K562 (cell line): ENCODE data around the gene ARHGEF1. TPM values are rescaled to one million over a fixed set of nuclear protein-coding genes. Genes with fewer than 3 reads are reported as not detected.

Source experiments
- BACH1 ChIP-seq: fragments of 200-800 bp; sonication (Bioruptor generic); IDR thresholded peaks from 2 replicates; pipeline ENCODE4 v1.6.1; 2016; ENCODE audit warnings: missing genetic modification characterization, missing compliant biosample characterization
- BHLHE40 ChIP-seq: IDR thresholded peaks from 2 replicates; pipeline ENCODE4 v1.6.1; 2011; ENCODE audit warnings: low read length, improper control_type of control experiment
- C11orf30 ChIP-seq: fragments of 450-650 bp; IDR thresholded peaks from 2 replicates; pipeline ENCODE4 v1.6.1; 2016; ENCODE audit warnings: low read depth, mild to moderate bottlenecking
- DNMT1 ChIP-seq: fragments of 450-650 bp; IDR thresholded peaks from 2 replicates; pipeline ENCODE4 v1.6.1; 2016; ENCODE audit warnings: antibody characterized with exemption, mild to moderate bottlenecking
- FIP1L1 ChIP-seq: fragments of 200-400 bp; formaldehyde crosslinking; IDR thresholded peaks from 2 replicates; pipeline ENCODE4 v1.6.1; 2018; ENCODE audit warnings: mild to moderate bottlenecking, low read depth, low read length; ENCODE audit not compliant: poor library complexity, severe bottlenecking
- GABPB1 ChIP-seq: sonication (generic); formaldehyde crosslinking; IDR thresholded peaks from 2 replicates; pipeline ENCODE4 v1.8.0; 2022; ENCODE audit warnings: mild to moderate bottlenecking, missing genetic modification reagents
- HDAC1 ChIP-seq, 2 experiments: fragments of 450-650 bp; IDR thresholded peaks; 2 replicates each; pipeline ENCODE4 v1.6.1; 2016 to 2017; ENCODE audit warnings: inconsistent platforms in 1 of 2, mild to moderate bottlenecking in 1 of 2, moderate library complexity in 1 of 2
- NR2C1 ChIP-seq, 2 experiments: fragments of 450-650 bp; IDR thresholded peaks; 2 replicates each; pipeline ENCODE4 v1.6.1; 2017; ENCODE audit warnings: mild to moderate bottlenecking in 2 of 2, antibody characterized with exemption in 1 of 2, inconsistent platforms in 1 of 2, missing compliant biosample characterization in 1 of 2, missing genetic modification characterization in 1 of 2
- POU5F1 ChIP-seq: fragments of 150-350 bp; IDR thresholded peaks from 2 replicates; pipeline ENCODE4 v1.6.1; 2014; ENCODE audit warnings: borderline replicate concordance, low read length, low read depth, mild to moderate bottlenecking; ENCODE audit not compliant: partially characterized antibody
- PRDM10 ChIP-seq: fragments of 450-650 bp; IDR thresholded peaks from 2 replicates; pipeline ENCODE4 v1.6.1; 2018; ENCODE audit not compliant: partially characterized antibody
- RCOR1 ChIP-seq, 2 experiments: IDR thresholded peaks; 2 replicates each; pipeline ENCODE4 v1.6.1; 2012; ENCODE audit warnings: low read depth in 2 of 2, low read length in 2 of 2, borderline replicate concordance in 1 of 2, improper control_type of control experiment in 1 of 2
- SMAD1 ChIP-seq: fragments of 150-350 bp; IDR thresholded peaks from 2 replicates; pipeline ENCODE4 v1.6.1; 2014; ENCODE audit warnings: low read length, low read depth; ENCODE audit not compliant: partially characterized antibody
- SMARCA4 ChIP-seq: fragments of 450-650 bp; IDR thresholded peaks from 2 replicates; pipeline ENCODE4 v1.6.1; 2016
- SMARCB1 ChIP-seq: IDR thresholded peaks from 2 replicates; pipeline ENCODE4 v1.6.1; 2011; ENCODE audit warnings: improper control_type of control experiment, low read depth; ENCODE audit not compliant: insufficient read length
- TAF1 ChIP-seq: IDR thresholded peaks from 2 replicates; pipeline ENCODE4 v1.6.1; 2011; ENCODE audit warnings: mild to moderate bottlenecking, low read length, moderate library complexity; ENCODE audit not compliant: insufficient read depth, control insufficient read depth, severe bottlenecking; ENCODE audit errors: extremely low read depth
- TBL1XR1 ChIP-seq, 2 experiments: IDR thresholded peaks; 2 replicates each; pipeline ENCODE4 v1.6.1; 2012; ENCODE audit warnings: improper control_type of control experiment in 2 of 2, low read length in 2 of 2, mild to moderate bottlenecking in 1 of 2
- XRCC4 ChIP-seq: IDR thresholded peaks from one replicate; pipeline ENCODE4 v1.6.1; 2011; ENCODE audit not compliant: insufficient read depth, insufficient read length; ENCODE audit errors: extremely low read depth
- ZBTB26 ChIP-seq: fragments of 450-650 bp; formaldehyde crosslinking; IDR thresholded peaks from 2 replicates; pipeline ENCODE4 v1.4.0; 2022; ENCODE audit warnings: missing genetic modification characterization
- ZNF124 ChIP-seq: sonication (generic); formaldehyde crosslinking; IDR thresholded peaks from 2 replicates; pipeline ENCODE4 v1.8.1; 2022; ENCODE audit warnings: missing genetic modification reagents
- ZNF224 ChIP-seq: sonication (generic); formaldehyde crosslinking; IDR thresholded peaks from 2 replicates; pipeline ENCODE4 v1.8.0; 2022; ENCODE audit warnings: mild to moderate bottlenecking, missing genetic modification reagents
- ZNF780A ChIP-seq: fragments of 250-450 bp; sonication (Bioruptor Pico); IDR thresholded peaks from 2 replicates; pipeline ENCODE4 v1.5.0; 2021; ENCODE audit warnings: mild to moderate bottlenecking
- polyA plus RNA-seq, 8 experiments: library from polyadenylated mRNA; depleted of rRNA in 4 of 8; stranded (reverse) in 5 of 8; unstranded in 3 of 8; fragments of >200 nt; fragmentation: Nextera tagmentation in 2 of 8; fragmentation: Illumina TruSeq in 1 of 8; extraction: Ambion mirVana in 2 of 8; extraction: Trizol in 1 of 8; gene quantifications; 2 replicates each; pipeline versions ENCODE4 v1.2.1 to v1.2.3, GENCODE V29; 2011 to 2014; ENCODE audit warnings: inconsistent platforms in 1 of 8, missing spikeins in 1 of 8
- total RNA-seq, 7 experiments: library from RNA; depleted of rRNA in 6 of 7; stranded (reverse); fragments of >200 nt in 6 of 7; fragmentation: Illumina TruSeq in 2 of 7; extraction: Trizol in 2 of 7; gene quantifications; 2 replicates each; pipeline versions ENCODE4 v1.2.1 to v1.2.3, GENCODE V29; 2011 to 2021; ENCODE audit warnings: low replicate concordance in 1 of 7
- TF ChIP-seq, protein P1 (sequence below): fragments of 450-650 bp; formaldehyde crosslinking; IDR thresholded peaks from 2 replicates; pipeline ENCODE4 v1.4.0; 2022; ENCODE audit warnings: missing genetic modification characterization

ARHGEF1 gene
- total and polyA plus RNA-seq, 9 of the 15 experiments (the other 6 are each of a cell fraction or from before 2014, with no cell fraction given) = 1.9 to 149 (median 29.8) TPM

- TF ChIP-seq PRDM10 = no peak
- no peak for TF ChIP-seq BHLHE40
- no peak for TF ChIP-seq C11orf30
- no peak for TF ChIP-seq ZNF224 (CRISPR knock-in tag)
- no peak for TF ChIP-seq ZNF124 (CRISPR knock-in tag)
- TF ChIP-seq NR2C1 (IDR thresholded peaks at IDR 0.05) = no peak
- no peak for TF ChIP-seq NR2C1 (tag; IDR thresholded peaks at IDR 0.05)
- TF ChIP-seq, protein P1, sequence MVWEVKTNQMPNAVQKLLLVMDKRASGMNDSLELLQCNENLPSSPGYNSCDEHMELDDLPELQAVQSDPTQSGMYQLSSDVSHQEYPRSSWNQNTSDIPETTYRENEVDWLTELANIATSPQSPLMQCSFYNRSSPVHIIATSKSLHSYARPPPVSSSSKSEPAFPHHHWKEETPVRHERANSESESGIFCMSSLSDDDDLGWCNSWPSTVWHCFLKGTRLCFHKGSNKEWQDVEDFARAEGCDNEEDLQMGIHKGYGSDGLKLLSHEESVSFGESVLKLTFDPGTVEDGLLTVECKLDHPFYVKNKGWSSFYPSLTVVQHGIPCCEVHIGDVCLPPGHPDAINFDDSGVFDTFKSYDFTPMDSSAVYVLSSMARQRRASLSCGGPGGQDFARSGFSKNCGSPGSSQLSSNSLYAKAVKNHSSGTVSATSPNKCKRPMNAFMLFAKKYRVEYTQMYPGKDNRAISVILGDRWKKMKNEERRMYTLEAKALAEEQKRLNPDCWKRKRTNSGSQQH (CRISPR knock-in tag) = peak; percentile 80; the same call in 1 of the 2 replicates
- no peak for TF ChIP-seq SMARCA4
- TF ChIP-seq ZNF780A (CRISPR knock-in tag) = no peak
- no peak for TF ChIP-seq TBL1XR1 (IDR thresholded peaks at IDR 0.05; ENCODE audit: low read length in 2 of 2)
- no peak for TF ChIP-seq SMAD1
- 0 out of 4 replicates have a peak, but pooled peaks of 1 of the 2 experiments have one; percentile 18 for TF ChIP-seq HDAC1 (IDR thresholded peaks at IDR 0.05)
- 0 out of 2 replicates have a peak, but pooled peaks have one; percentile 46 for TF ChIP-seq ZBTB26 (CRISPR knock-in tag)
- TF ChIP-seq POU5F1 = no peak
- no peak for TF ChIP-seq BACH1 (tag)
- no peak for TF ChIP-seq RCOR1 (IDR thresholded peaks at IDR 0.05; ENCODE audit: borderline replicate concordance in 1 of 2, low read depth in 2 of 2, low read length in 2 of 2)
- TF ChIP-seq XRCC4 = no peak
- no peak for TF ChIP-seq FIP1L1
- TF ChIP-seq DNMT1 = no peak
- no peak for TF ChIP-seq TAF1
- no peak for TF ChIP-seq GABPB1 (CRISPR knock-in tag)
- TF ChIP-seq SMARCB1 = no peak
Measured at GRCh38 chr19:41886761-41887710, 4.1 kb downstream of the ARHGEF1 start (continued).
